Activated naive CD4-positive, alpha-beta T cell treated with anti-CD3 and anti-CD28 coated beads, Interleukin-2, amount 50 U/mL, for 16 hours (primary cell): ENCODE measurements around the gene MYO1B.

Experiments
- DNase-seq: peaks from one replicate; pipeline ENCODE4 v3.0.0-alpha.2; 2020

MYO1B gene

DNA sequence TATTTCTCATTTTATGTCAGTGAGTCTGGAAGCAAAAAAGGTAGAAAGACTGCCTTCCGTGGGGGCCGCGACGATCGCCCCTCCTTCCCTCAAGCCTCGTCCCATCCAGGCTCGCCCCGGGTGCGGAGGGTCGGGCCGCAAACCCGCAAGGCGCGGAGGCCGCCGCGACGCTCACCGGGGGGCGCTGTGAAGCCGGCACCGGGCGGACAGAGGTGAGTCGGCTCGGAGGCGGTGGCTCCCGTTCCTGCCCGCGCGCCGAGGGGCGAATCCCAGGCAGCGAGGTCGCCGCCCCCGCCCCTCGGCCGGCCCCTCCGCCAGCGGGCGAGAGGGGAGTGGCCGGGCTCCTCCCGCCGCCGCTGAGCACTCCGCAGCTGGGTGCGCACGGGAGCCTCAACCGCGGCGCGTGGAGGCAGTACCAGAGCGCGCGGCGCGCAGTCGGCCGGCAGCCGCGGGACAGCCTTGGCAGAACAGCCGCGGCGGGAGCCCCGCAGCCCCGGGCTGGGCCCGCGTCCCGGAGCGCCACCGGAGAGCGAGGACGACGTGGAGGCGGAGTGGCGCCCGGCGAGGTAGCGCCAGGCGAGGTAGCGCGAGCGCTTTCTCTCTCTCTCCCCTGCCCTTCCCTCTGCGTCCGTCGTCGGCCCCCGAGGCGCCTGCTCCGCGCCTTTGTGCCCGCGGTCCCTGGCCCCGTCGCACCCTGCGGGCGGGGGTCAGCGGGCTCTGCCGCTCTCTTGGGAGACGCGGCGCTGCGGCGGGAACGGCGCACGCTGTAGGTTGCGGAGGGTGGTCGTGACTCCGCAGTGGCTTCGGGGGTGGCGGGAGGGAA, at the start of gene MYO1B:
Gene MYO1B (plus strand): TSS at position 359 of the 823 bp plus-strand sequence. CDS start 31,492 bp downstream, outside the sequence.
- peak; percentile 65 for DNase-seq

DNA sequence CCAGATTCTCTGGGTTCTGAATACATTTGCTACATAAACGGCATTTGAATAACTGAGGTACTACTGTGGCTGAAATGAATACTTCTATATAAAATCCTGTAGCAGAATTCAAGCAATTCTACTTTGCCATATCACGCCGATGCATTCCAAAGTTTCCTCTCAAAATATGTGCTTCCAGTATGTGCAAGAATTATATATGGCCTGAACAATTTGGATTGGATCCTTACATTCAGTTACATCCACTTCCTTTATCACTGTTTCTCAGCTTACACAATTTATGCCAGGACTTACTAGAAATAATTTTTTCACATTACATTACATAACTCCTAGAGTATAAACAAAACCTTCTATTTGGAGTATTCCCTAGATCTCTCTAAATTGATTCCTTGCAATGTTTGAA, 48.1 kb upstream of the MYO1B start:
- no peak for DNase-seq

DNA sequence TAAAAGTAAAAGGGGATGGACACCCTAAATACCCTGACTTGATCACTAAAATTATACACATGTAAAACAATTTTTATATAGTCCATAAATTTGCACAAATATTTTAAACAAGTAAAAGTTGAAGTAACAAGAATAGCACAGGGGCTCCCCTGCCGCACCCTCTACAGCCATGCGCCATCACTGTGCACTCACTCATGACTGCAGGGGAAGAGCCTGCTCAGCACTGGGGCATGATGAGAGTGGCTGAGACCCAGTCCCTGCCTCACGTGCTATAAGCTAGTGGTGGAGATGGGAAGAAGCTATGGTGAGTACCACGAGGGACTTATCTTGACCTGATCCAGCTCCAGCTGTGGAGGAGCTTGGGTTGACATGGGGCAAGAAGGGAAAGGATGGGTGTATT, 46.9 kb upstream of the MYO1B start:
- no peak for DNase-seq

DNA sequence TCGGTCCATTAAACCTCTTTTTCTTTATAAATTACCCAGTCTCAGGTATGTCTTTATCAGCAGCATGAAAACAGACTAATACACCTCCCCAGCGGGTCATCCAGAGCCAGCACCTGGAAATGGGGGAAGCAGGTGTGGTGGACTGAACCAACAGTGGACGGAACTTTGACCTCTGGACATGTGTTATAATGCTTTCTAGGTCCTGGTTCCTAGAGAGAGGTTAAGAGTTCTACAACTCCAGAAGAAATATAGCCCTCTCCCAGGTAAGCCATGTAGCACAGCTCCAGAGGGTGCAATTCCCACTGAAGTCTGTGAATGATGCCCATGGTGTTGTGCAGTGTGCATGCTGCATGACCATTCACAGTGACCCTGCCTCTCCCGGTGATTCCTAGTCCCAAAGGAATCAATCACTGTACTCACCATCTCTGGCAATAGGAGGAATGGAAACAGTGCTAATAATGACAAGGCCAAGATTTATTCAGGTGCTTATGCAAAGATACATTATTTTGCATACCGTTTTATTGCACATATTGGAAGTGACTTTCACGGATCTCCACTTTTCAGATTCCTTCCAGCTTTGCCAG, 45.2 kb upstream of the MYO1B start:
- no peak for DNase-seq

DNA sequence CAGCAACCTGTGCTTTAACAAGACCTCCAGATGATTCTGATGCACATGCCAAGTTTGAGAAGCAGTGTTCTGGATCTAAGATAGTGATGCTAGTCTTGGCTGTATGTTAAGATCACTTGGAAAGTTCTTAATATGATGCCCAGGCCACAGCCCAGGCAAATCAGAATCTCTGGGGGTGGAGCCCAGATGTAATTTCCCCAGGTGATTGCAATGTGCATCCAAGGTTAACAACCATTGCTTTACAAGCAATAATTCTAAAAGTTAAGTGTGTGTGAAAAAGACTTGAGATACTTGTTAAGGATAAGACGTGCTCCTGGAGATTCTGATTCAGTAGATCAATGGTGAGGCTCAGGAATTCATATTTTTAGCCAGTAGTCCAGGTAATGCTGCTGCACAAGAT, 44.3 kb upstream of the MYO1B start:
- no peak for DNase-seq

DNA sequence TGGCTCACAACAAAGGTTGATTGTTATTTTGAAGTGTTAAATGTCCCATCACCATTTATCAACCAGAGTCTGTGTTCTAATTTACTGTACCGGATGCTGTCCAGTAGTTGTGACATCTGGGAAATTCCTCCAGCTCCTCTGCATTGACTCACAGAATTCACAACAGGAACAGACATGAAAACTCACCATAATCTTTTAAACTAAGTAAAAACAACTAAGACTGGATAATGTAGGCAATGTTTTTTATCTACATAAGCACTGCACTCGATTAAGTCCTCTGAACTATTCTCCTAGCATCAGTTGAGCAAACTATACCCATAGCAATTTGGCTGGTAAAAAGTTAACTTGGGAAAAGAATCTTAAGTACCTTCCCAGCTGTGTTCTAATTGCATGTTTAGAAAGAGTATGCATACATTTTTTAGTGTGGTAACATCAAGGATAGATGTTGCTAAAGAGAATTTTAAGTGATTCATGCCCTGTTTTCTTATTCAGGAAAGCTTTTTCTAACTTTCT, 42.9 kb upstream of the MYO1B start:
- no peak for DNase-seq

DNA sequence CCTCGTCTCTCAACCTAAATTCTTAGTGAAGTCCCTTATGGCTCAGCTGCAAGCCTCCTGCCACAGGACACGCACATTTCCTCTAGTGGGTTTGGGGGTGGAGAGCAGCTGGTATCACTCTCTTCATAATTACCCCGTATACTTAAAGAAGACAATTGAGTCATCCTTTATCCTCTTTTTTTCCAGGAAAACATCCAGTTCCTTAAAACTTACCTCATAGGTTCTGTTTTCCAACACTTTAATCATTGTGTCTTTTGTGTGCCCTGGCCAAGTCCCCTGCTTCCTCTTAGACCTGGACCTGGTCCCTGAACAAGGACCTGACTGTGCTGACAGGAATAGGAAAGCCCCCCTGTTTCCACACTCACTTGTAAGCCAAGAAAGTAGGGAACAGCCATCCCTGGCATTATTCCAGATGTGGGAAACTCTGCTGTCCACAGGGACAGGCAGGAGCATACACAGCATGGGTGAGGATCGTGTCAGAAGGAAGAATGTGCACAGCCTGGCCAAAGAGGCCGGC, 42.3 kb upstream of the MYO1B start:
- DNase-seq: no peak

DNA sequence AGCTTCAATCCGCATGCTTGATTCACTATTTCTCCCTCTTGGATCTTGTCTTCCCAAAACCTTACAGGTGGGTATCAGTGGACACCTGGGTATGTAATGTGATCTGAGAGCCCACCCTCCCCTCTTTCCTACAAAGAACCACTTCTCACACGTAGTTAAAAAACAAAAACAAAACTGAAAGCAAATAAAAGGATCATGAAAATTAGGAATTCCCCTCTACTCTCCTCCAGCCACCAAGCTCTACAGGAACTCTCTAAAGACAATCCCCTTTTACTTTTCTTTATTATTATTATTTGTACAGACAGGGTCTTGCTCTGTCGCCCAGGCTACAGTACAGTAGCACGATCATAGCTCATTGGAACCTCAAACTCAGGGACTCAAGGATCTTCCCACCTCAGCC, 40.8 kb upstream of the MYO1B start:
- DNase-seq: no peak

DNA sequence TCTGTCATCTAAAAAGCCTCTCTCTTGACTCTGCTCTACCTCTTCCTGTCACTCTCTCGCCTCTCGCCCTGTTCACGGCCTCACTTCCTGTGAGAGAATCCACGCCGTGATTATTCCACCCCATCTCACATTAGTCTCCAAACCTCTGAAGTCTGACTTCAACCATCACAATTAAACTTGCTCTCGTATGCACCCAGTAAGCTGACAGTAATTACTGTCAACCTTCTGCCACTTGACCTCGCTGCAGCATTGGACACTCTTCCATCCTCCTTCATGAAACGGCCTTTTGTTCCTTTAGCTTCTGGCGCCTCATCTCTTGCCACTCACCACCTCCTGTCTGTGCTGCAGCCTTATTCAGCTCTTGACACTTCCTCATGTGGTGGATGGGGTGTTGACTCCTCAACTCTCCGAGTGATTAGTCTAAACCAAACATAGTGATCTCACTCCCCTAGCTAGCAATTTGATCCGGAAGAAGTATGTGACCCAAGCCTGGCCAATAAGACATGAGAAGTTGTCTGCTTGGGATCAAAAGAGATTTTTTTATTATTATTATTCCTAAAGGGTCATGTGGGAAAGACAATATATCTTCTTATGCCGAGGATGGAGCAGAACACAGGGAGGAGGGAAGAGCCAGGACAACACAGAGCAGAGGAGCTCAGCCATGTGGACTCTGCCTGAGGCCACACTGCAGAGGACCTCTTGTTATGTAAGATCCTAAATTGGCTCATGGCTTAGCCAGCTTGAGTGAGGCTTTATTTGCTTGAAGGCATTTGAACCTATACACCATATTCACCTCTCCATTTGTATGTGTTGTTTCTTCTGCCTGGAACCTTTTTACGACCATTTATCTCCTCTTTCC, 38.4 kb upstream of the MYO1B start:
- no peak for DNase-seq

DNA sequence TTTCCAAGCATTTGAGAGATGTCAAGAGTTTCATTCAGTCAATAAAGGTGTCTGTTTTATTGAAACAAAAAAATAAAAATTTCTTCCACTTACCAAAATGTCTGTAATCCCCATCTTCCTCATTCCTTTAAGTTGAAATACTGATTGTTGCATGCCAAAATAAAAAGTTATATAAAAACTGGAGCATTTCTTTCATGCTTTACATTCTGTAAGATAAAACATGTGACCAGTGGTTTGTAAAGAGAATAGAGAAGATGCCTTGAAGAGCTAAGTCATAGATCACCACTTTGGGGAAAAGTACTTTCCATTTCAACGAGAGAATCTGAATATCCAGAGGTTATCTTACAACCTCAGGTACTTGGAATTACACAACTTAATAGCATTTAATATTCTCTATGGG, 35.9 kb upstream of the MYO1B start:
- DNase-seq: no peak

DNA sequence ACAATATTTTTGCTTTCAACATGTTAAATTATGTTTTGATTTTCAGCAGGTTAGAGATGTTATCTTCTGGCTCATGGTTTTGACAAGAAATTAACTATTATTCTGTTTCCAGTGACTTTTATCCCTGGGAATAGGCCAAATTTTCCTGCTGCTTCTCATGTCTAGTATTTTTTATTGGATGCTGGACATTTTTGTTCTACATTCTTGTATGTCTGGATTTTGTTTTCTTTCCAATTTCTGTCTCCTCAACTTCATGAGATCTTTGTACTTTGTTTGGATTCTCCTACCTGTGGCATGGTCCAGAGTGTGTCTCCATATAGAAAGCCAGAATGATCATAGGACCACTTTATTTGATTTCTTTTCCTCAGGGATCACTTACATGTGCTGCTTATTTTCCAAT, 33.1 kb upstream of the MYO1B start:
- DNase-seq: no peak

DNA sequence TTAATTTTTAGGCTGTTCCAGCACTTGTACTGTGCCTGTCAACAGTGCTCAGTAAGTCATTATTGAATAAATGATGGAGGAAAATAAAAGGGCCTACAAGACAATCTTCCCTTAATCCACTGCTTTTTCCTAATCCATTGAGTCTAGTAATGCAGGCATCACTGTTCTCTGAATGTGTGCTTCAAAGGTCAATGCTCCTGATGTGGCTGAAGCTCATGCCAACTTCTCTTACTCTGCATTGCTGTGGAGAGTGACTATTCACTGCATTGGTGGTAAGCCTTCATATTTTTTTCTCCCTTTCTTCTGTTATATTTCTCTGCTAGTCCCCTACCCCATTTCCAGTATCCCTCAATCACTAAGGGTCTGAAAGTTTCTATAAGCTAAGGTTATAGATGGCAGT, 31.9 kb upstream of the MYO1B start:
- no peak for DNase-seq

DNA sequence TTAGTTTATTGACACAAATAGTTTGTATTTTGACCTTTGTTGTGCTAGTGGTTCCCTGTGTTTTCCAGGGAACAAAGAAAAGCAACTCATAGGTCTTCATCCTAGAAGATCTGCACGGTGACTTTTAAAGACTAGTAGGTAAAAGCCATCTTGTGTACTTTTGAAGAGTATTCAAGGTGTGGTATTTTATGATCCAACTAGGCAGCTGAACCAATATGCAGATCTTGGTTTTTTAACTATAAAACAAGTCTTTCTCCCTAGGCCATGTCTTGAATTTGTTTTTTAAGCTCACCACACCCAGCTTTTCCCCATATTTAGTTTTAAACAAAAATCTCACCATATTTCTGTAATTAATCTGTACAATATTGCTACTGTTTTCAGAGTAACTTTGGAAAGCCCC, 30.0 kb upstream of the MYO1B start:
- DNase-seq: no peak

DNA sequence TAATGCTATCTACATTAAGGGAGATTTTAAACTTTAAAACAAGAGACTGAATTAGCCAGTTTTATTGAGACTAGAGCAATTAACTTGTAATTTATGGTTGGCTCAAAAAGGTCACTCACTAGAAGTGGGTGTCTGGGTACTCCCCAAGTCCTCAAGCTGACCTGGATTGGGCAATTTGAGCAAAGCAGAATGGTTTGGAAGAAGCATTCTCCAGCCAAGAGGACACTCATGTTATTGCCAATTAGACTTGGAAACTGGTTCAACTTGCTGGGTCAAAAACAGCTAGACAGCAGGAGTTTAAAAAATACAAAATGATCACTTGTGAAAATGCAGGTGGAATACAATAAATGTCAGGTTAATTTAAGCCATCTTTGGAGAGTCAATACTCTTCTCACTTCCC, 29.5 kb upstream of the MYO1B start:
- no peak for DNase-seq

DNA sequence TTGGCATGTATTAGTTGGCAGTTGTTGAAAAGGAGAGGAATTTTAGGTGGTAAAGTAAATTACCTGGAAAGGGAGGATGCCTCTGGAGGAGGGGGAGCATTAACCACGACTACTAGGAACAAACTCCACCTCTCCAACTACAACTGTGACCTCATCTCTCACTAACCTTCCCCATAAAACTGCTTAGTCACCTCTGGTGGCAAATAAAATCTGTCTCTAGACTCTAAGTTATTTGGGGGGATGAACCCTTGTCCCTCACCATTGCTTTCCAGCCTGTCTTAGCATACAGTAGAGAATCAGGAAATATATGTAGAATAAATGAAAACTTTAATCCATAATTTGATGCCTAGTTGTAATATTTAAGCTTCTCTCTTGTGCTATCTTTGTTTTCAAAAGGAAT, 27.6 kb upstream of the MYO1B start:
- no peak for DNase-seq

DNA sequence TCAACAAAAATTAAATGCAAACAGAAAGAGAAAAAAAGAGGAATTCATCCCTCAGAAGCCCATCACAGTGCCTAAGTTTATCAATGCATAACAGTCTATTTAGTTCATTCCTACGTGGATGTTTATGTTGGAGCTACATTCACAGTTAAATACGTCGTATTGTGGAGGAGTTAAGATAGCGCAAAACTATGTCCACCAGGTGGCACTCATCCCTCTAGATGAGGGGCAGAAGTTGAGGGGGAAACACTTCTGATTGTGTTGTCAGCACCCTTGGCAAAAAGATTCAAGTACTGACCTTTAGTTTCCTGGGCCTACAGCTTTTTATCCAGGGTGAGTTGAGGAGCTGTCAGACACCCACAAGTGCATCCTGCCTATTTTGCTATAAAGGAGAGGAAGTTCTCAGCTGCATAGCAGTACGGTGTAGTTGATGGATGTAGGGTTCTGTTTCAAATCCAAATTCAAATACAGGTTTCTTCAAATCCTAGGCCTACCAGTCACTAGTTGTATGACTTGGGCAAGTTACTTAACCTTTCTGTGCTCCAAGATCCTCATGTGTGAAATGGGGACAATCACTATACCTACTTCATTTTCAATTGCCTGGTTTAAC, 26.8 kb upstream of the MYO1B start:
- peak; percentile 47 for DNase-seq

DNA sequence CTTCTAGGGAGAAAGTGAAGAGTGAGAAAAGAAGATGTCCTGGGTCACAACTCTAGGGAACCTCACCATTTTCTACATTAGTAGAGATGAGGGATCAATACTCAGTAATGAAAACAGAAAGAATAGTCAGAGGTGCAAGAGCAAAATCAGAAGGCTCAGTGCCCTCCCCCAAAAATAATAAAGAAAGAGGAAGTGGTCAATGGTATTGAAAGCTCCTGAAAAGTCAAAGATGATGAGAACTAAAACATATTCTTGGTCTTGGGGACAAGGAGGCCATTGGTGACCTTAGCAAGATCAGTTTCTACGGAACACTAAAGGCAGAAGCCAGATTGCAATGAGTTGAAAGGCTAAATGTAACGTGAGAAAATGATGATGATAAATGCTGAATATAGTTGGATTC, 24.5 kb upstream of the MYO1B start:
- DNase-seq: no peak

DNA sequence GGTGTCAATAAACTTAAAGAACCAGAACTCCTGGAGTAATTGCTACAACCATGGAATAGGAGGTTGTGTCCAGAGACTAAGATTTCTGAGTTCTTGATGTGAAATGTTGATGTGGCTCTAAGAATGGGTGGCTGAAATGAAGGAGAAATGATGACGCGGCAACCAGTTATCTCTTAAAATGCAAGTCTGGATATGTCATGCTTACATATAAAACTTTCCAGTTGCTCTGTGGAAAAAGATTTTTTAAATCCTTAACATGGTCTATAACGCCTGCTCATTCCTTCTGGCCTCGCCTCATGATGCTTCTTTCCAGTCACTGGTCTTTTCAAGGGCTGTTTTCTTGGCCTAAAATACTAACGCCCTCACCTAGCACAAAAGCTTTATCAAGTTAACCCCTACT, 23.5 kb upstream of the MYO1B start:
- no peak for DNase-seq

DNA sequence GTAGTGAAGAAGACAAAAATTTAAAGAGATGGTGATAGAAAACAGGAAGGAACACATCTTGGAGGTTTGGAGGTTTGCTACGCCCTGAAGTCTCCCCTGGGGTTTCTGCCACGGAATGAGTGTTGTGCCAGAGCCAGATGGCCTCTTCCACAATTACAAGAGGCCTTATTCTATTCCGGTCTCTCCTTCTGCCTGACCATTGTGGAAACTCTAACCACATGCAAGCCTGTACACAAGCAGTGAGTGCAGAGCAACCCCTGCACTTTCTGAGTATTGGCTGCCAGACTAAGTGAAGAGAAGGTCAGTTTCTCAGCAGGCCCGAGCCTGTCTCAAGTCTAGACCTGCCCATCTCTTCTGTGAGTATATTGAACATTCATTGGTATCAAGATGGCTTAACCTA, 22.7 kb upstream of the MYO1B start:
- DNase-seq: no peak

DNA sequence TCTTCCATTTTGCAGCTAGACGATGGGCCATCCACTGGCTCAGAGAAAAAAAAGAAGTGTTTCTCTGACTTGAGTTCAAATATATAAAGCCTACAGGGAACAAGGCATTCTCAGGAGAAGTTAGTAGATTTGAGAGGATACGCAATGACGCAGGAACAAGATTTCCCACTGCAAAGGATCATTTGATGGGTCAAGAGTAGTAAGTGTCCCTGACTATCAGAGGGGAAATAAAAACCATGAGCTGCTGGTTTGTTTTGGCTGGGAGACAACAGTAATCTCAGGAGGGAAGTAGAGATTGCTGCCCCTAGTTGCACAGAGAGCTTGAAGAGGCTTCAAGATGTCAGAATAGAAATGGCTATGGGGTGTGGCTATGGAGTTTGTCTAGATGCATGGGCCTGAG, 22.3 kb upstream of the MYO1B start:
- DNase-seq: no peak

DNA sequence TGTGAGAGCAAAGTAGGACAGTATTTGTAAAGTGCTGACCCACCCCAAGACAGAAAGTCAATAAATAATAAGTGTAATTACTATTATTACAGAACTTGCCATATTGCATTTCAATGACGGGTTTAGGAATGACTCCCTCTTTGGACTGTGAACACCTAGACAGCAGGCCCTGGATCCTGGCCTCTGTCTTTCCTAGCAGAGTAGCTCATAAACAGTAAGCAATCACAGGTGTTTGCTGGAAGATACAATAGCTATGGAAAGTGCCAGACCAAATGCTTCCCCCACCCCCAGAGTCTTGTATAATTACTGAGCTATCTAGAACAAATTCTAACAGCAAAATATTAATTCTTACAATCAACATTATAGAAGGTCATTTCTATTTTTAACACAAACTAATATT, 20.1 kb upstream of the MYO1B start:
- no peak for DNase-seq

DNA sequence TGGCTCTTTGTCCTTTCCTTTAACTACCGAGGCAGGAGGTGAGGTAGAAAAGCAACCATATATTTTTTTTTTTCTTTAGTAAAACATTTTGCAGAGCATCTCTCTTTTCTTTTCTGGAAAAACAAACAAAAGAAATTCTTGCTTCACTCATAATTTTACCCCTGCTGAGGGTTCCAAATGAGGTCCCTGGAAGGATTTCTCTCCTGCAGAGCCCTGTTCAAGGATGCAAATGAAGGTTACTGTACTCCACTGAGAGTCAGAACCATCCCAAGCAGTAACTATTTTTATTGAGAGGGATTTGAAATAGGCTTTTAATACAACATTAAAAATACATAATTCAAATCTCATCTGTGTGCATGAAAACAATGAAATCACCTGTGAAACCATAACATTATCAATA, 19.5 kb upstream of the MYO1B start:
- no peak for DNase-seq

DNA sequence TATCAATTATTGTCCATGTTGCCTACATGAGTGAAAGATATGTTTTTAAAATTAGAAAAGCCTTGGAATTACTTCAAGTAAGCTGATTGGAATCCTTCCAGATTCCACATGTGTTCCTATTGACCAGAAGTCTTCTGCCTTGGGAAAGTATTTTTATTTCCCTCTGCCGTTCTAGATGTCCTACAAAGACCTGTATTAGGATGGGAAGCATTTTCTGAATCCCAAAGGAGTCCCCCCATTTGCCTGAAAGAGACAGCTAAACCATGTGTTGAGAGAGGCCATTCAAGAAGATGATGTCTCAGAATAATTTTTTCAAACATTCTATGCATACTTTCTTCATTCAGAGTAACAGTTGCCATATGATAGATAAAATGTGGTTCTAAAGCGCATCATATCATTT, 19.0 kb upstream of the MYO1B start:
- no peak for DNase-seq
